Astrocyte (in vitro differentiated cells and primary cell): Measurements from ENCODE around the gene LMX1A. TPM values are rescaled to one million over a fixed set of nuclear protein-coding genes. Genes with fewer than 3 reads are reported as not detected.

Experiments
- DNase-seq: peaks from one replicate; pipeline ENCODE4 v3.0.0-alpha.2; 2010; ENCODE audit warnings: low read depth
- FAIRE-seq: peaks from 2 replicates; lab custom pipeline; 2011; peaks lifted over from hg19 to GRCh38; lab: Jason Lieb, UNC
- H2AFZ ChIP-seq: 2 replicates; pipeline ENCODE4 v1.6.0; 2012; ENCODE audit warnings: low read depth, low read length, inconsistent platforms
- H3K27ac ChIP-seq: 2 replicates; pipeline ENCODE4 v1.5.1; 2011; ENCODE audit warnings: low read depth, low read length, inconsistent platforms
- H3K27me3 ChIP-seq: 2 replicates; pipeline ENCODE4 v1.6.0; 2011; ENCODE audit warnings: low read length, inconsistent platforms; ENCODE audit not compliant: insufficient read depth
- H3K36me3 ChIP-seq: 2 replicates; pipeline ENCODE4 v1.5.1; 2011; ENCODE audit warnings: low read length, inconsistent platforms; ENCODE audit not compliant: insufficient read depth
- H3K4me1 ChIP-seq: 2 replicates; pipeline ENCODE4 v1.5.1; 2011; ENCODE audit warnings: low read length, inconsistent platforms; ENCODE audit not compliant: insufficient read depth
- H3K4me2 ChIP-seq: 2 replicates; pipeline ENCODE4 v1.6.0; 2012; ENCODE audit warnings: low read length, inconsistent platforms
- H3K4me3 ChIP-seq: 2 replicates; pipeline ENCODE4 v1.5.1; 2011; ENCODE audit warnings: low read depth, mild to moderate bottlenecking, low read length, inconsistent platforms; ENCODE audit not compliant: insufficient read depth
- H3K79me2 ChIP-seq: 2 replicates; pipeline ENCODE4 v1.6.0; 2012; ENCODE audit warnings: mild to moderate bottlenecking, low read length, inconsistent platforms; ENCODE audit not compliant: insufficient read depth
- H3K9ac ChIP-seq: 2 replicates; pipeline ENCODE4 v1.6.0; 2012; ENCODE audit warnings: mild to moderate bottlenecking, low read length, inconsistent platforms
- H3K9me3 ChIP-seq: 2 replicates; pipeline ENCODE4 v1.5.1; 2012; ENCODE audit warnings: low read depth, mild to moderate bottlenecking, low read length, inconsistent platforms; ENCODE audit not compliant: insufficient read depth
- H4K20me1 ChIP-seq: 2 replicates; pipeline ENCODE4 v1.6.0; 2012; ENCODE audit warnings: low read length, inconsistent platforms; ENCODE audit not compliant: insufficient read depth
- H3K27ac Mint-ChIP-seq: one replicate; pipeline ENCODE4 v1.8.0; 2021; ENCODE audit warnings: mild to moderate bottlenecking, mixed read lengths; ENCODE audit not compliant: unreplicated experiment
- H3K27me3 Mint-ChIP-seq: one replicate; pipeline ENCODE4 v1.8.0; 2021; ENCODE audit warnings: low read depth, mixed read lengths; ENCODE audit not compliant: unreplicated experiment
- H3K36me3 Mint-ChIP-seq: one replicate; pipeline ENCODE4 v1.8.0; 2021; ENCODE audit warnings: low read depth, mixed read lengths; ENCODE audit not compliant: unreplicated experiment
- H3K4me1 Mint-ChIP-seq: one replicate; pipeline ENCODE4 v1.8.0; 2021; ENCODE audit warnings: low read depth, mixed read lengths; ENCODE audit not compliant: unreplicated experiment
- H3K4me3 Mint-ChIP-seq: one replicate; pipeline ENCODE4 v1.8.0; 2021; ENCODE audit warnings: mild to moderate bottlenecking, moderate library complexity, mixed read lengths; ENCODE audit not compliant: unreplicated experiment
- H3K9me3 Mint-ChIP-seq: one replicate; pipeline ENCODE4 v1.8.0; 2021; ENCODE audit warnings: mild to moderate bottlenecking, mixed read lengths; ENCODE audit not compliant: unreplicated experiment
- EZH2 ChIP-seq: IDR thresholded peaks from 2 replicates; pipeline ENCODE4 v1.6.1; 2012; ENCODE audit warnings: mild to moderate bottlenecking, low read length, inconsistent platforms; ENCODE audit not compliant: insufficient read depth
- total RNA-seq: library from RNA; stranded (reverse); gene quantifications from 2 replicates; pipeline ENCODE4 v1.2.1, GENCODE V29; 2021
- TF ChIP-seq, protein P1 (sequence below): IDR thresholded peaks from 2 replicates; pipeline ENCODE4 v1.5.1; 2011; ENCODE audit warnings: low read depth, mild to moderate bottlenecking, inconsistent platforms, low read length, moderate library complexity; ENCODE audit not compliant: insufficient read depth

Gene LMX1A
- total RNA-seq, 1 donor from 2014 or later, result not detected

DNA sequence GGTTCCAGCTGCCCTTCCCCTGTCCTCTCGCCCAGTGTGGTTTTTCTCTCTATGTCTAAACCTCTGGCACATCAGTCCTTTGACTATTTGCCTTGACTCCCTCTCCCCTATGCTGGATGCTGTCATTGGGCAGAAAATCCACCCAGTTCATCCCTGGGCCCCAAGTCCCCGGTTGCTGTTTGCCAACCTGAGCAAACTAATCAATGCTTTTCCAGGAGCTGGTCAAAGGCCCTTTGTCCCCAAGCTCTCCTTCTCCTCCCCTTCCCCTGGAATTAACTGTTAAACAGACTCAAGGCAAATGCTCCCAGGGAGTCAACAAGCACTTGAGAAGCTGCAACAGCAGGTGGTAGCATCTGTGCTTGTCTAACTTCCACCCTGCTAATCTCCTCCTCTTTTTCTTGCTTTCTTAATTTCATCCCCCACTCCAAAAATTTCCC is 102.7 kb downstream of the LMX1A start:
- H3K9me3 ChIP-seq, result no peaks in the 10 kb centered on the region
- TF ChIP-seq, protein P1, sequence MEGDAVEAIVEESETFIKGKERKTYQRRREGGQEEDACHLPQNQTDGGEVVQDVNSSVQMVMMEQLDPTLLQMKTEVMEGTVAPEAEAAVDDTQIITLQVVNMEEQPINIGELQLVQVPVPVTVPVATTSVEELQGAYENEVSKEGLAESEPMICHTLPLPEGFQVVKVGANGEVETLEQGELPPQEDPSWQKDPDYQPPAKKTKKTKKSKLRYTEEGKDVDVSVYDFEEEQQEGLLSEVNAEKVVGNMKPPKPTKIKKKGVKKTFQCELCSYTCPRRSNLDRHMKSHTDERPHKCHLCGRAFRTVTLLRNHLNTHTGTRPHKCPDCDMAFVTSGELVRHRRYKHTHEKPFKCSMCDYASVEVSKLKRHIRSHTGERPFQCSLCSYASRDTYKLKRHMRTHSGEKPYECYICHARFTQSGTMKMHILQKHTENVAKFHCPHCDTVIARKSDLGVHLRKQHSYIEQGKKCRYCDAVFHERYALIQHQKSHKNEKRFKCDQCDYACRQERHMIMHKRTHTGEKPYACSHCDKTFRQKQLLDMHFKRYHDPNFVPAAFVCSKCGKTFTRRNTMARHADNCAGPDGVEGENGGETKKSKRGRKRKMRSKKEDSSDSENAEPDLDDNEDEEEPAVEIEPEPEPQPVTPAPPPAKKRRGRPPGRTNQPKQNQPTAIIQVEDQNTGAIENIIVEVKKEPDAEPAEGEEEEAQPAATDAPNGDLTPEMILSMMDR, result no peak
- TF ChIP-seq EZH2, result no peak
- no peaks in the 10 kb centered on the region for H3K36me3 Mint-ChIP-seq
- H3K27me3 ChIP-seq, result no peaks in the 10 kb centered on the region
- peaks cover 3% of the 10 kb centered on the region for H3K9me3 Mint-ChIP-seq
- H3K27me3 Mint-ChIP-seq, result peaks cover 49% of the 10 kb centered on the region
- FAIRE-seq (no peak), DNase-seq (no peak)
- H3K4me3 ChIP-seq, result no peak overlapping the region
- no peak overlapping the region for H3K27ac ChIP-seq
- H3K79me2 ChIP-seq, result no peaks in the 10 kb centered on the region
- no peak overlapping the region for H3K4me2 ChIP-seq
- H3K4me1 Mint-ChIP-seq, result no peaks in the 10 kb centered on the region
- no peak overlapping the region for H3K4me3 Mint-ChIP-seq
- no peak overlapping the region for H3K27ac Mint-ChIP-seq
- no peak overlapping the region for H3K9ac ChIP-seq
- H3K4me1 ChIP-seq, result no peaks in the 10 kb centered on the region
- H4K20me1 ChIP-seq, result no peaks in the 10 kb centered on the region
- no peak overlapping the region for H2AFZ ChIP-seq
- no peaks in the 10 kb centered on the region for H3K36me3 ChIP-seq

DNA sequence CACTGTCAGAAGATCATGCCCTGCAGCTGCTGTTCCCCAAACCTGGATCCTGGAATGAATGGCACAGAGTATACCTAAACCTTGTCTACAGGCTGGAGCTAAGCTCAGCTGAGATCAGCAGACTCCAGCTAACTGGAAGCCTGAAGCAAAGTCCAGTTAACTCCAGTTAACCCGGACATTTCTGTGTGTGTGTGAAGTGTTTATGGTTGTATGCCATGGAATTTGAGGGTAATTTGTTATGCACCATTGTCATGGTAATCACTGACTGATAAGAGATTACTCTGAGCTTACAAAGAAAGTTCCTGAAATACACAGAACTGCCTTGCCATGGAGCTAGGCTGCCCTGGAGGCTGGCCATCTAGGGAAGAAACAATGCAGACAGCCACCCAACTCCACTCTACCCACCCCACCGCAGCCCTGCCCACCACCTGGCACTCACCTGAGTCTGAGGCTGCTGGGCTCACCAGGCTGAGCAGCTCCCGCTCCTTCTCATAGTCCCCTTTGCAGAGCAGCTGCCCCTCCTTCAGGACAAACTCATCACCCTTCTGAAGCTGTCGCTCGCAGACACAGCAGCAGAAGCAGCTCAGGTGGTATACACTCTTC is 107.4 kb downstream of the LMX1A start:
- H3K4me3 ChIP-seq, result no peak overlapping the region
- no peaks in the 10 kb centered on the region for H3K27me3 ChIP-seq
- Mint-ChIP-seq H3K36me3 (no peaks in the 10 kb centered on the region), H3K4me1 (no peaks in the 10 kb centered on the region), H3K4me3 (no peak overlapping the region), H3K9me3 (peaks cover 3% of the 10 kb centered on the region), H3K27ac (no peak overlapping the region), H3K27me3 (peaks cover 39% of the 10 kb centered on the region)
- no peak overlapping the region for H3K27ac ChIP-seq
- no peaks in the 10 kb centered on the region for H4K20me1 ChIP-seq
- H3K4me2 ChIP-seq, result no peak overlapping the region
- H3K9ac ChIP-seq, result no peak overlapping the region
- no peak overlapping the region for H2AFZ ChIP-seq
- no peaks in the 10 kb centered on the region for H3K9me3 ChIP-seq
- H3K36me3 ChIP-seq, result no peaks in the 10 kb centered on the region
- no peaks in the 10 kb centered on the region for H3K4me1 ChIP-seq
- no peak for DNase-seq
- FAIRE-seq, result no peak
- H3K79me2 ChIP-seq, result no peaks in the 10 kb centered on the region
- TF ChIP-seq EZH2, result no peak
- TF ChIP-seq, protein P1, result no peak

DNA sequence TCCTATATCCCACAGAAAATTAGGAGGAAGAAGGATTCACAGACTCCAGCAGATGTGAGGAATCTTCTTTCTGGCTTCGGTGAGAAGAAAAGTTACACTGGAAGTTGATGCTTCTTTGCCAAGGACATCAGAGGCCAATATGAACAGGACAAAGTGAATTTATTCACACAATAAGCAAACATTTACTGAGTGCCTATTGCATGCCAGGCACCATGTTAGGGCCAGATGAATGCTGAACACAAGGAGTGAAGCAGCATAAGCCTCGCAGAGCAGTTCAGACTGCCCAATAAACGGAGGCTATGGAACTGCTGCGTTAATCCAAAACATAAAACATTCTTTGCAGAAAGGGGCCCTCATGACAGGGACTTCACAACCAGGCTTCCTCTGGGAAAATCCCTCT is 114.6 kb downstream of the LMX1A start:
- no peak for DNase-seq
- Mint-ChIP-seq H3K27ac (no peak overlapping the region), H3K36me3 (no peaks in the 10 kb centered on the region), H3K4me1 (no peaks in the 10 kb centered on the region), H3K4me3 (no peak overlapping the region), H3K27me3 (peaks cover 49% of the 10 kb centered on the region), H3K9me3 (no peaks in the 10 kb centered on the region)
- Histone ChIP-seq H3K9me3 (no peaks in the 10 kb centered on the region), H3K4me2 (no peak overlapping the region), H3K27me3 (peaks cover 3% of the 10 kb centered on the region), H4K20me1 (no peaks in the 10 kb centered on the region), H3K4me3 (no peak overlapping the region), H3K79me2 (no peaks in the 10 kb centered on the region), H2AFZ (no peak overlapping the region), H3K9ac (no peak overlapping the region), H3K4me1 (no peaks in the 10 kb centered on the region), H3K36me3 (no peaks in the 10 kb centered on the region), H3K27ac (no peak overlapping the region)
- no peak for TF ChIP-seq EZH2
- TF ChIP-seq, protein P1, result no peak
- FAIRE-seq, result no peak
